Activated CD8-positive, alpha-beta memory T cell treated with anti-CD3 and anti-CD28 coated beads for 36 hours (primary cell): ENCODE measurements around the gene LIPC. TPM values are rescaled to one million over a fixed set of nuclear protein-coding genes. Genes with fewer than 3 reads are reported as not detected.
"Not testable (repeated sequence)": the region's sequence is repeated elsewhere in the genome, so short reads cannot be mapped to it uniquely, and the experiment has no call there.

Experiments used
- CTCF ChIA-PET: fragments of 350-600 bp; sonication (Branson Sonifier 250); formaldehyde crosslinking; loops from one replicate; lab custom pipeline; 2021; ENCODE audit warnings: antibody characterized with exemption; lab: Charles Lee
- POLR2A ChIA-PET: fragments of 350-600 bp; sonication (Branson Sonifier 250); formaldehyde crosslinking; loops from one replicate; lab custom pipeline; 2021; ENCODE audit warnings: antibody characterized with exemption; lab: Charles Lee
- total RNA-seq, 2 experiments: library from RNA; stranded (reverse); gene quantifications; one replicate each; pipeline ENCODE4 v1.2.3, GENCODE V29; 2021

LIPC gene
- total RNA-seq, 2 experiments from 2014 or later, result 1.0 to 1.1 TPM

GRCh38 chr15:58603927-58604326 lies 172.1 kb downstream of the LIPC start:
- POLR2A ChIA-PET, CTCF ChIA-PET: not testable (repeated sequence)

- ChIA-PET CTCF (no interaction called here), POLR2A (no interaction called here)
These were observed 172.7 kb downstream of the LIPC start for GRCh38 chr15:58604455-58604923.

GRCh38 chr15:58605931-58606530 lies 174.2 kb downstream of the LIPC start:
- ChIA-PET CTCF (no interaction called here), POLR2A (no interaction called here)

- ChIA-PET CTCF (no interaction called here), POLR2A (no interaction called here)
These were observed 174.8 kb downstream of the LIPC start for GRCh38 chr15:58606577-58607080.

- CTCF ChIA-PET, result no interaction called here
- POLR2A ChIA-PET, result no interaction called here
These were observed 176.4 kb downstream of the LIPC start for GRCh38 chr15:58608129-58608590.

GRCh38 chr15:58608711-58609110 lies 176.9 kb downstream of the LIPC start:
- POLR2A ChIA-PET, result no interaction called here
- CTCF ChIA-PET, result no interaction called here

- ChIA-PET POLR2A (no interaction called here), CTCF (interaction anchor here (0.8 kb wide), 1 partner anchor 10 kb away, joined by 3 read pairs; no protein-coding TSS in a partner anchor)
These were observed 180.2 kb downstream of the LIPC start for GRCh38 chr15:58611731-58612676.

GRCh38 chr15:58616171-58616570 lies 184.4 kb downstream of the LIPC start:
- ChIA-PET POLR2A (no interaction called here), CTCF (interaction anchor here (0.8 to 1.5 kb wide), 2 partner anchors 12 to 68 kb away, joined by 3 to 4 read pairs; no protein-coding TSS in a partner anchor)
